Activated T-helper 9 cell treated with anti-CD3 and anti-CD28 coated beads, Interleukin-2, amount 50 U/mL, for 16 hours (primary cell): Measurements from ENCODE around the gene ABI3BP.

Experiments
- DNase-seq: peaks from one replicate; pipeline ENCODE4 v3.0.0-alpha.2; 2020; ENCODE audit warnings: low read depth

ABI3BP gene

DNA sequence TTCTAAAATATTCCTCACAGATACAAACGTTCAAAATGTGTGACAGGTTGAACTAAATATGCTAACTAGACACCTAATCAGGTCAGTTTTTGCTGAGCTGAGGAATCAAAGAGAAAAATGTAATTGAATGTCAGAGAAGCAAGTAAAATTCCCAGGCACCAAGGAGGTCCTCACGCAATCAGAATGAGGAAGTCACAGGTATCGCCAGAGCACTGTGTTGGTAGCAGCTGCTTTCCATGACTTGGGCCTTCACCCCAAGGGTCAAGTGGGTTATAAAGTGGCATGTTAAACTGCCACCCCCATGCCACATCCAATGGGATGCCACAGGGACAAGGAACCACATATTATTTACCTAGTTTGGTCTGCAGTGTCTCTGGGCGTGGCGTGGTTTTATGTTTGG is 158.9 kb downstream of the ABI3BP start:
- no peak for DNase-seq

DNA sequence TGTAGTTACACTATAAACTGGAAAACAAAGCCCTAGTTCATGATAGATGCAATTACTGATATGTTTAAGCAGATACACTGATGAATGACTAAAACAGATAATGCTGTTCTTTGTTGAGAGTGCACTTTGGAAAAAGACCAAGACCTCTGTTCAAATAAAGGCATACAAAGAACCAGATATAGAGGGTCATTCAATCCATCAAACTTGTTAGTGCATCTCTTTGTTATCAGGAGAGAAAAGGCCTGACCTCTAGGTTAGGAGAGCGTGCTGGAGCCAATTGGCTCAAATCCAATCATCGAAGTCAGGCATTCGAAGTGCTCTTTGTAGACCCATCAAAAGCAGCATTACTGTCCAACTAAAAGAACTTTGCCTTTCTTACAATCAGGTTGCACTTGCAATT is 159.7 kb downstream of the ABI3BP start:
- DNase-seq = no peak

DNA sequence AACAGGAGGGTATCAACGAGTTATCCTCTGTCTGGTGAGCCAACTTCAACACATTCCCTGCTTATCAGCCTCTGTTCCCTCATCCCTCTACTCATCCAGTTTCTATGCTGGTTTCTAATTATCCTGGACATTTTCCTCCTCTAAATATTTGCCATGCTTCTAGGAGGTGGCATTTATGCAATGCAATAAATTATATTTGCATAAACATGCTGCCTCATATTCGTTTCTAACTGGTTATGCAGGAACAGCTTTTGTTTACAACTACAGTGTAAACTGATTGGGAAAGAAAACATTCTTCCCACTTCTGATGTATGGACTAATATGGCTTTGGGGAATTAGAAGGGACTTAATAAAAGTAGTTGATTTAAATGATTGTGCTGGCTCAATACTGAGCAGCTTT is 161.6 kb downstream of the ABI3BP start:
- no peak for DNase-seq

DNA sequence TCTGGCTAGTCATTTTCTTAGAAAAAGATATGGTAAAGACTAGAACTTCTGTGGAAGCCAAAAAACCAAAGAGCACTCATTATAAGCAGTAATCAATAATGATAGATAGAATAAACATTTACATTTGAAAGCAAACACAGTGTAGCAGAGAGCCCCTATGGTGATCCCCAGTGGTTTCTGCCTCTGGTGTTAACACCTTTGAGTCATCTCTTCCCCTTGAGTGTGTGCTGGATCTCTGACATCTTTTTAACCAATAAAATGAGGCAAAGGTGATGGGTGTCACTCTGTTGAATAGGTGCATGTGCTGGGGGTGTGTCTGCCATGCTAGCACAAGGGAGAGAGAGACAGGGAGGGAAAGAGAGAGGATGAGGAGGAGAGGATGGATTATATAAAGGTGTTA is 162.3 kb downstream of the ABI3BP start:
- DNase-seq = no peak

DNA sequence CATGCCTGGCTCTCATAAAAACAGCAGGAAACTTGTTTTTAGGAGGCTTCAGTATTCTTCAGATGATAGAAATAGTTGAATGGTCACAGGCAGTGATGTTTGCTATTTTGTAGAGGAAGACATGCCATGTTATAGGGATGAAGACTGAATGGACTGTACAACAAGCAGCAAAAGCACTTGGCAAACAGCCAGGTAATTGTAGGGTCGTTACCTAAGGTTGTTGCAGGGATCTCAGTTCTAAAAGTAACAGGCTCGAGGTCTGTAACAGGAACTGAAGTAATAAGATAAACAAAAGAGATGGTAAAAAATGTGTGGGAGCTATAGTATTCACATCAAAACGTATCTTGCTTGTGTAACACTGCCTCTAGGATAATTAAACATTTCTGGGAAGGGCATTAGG is 167.6 kb downstream of the ABI3BP start:
- no peak for DNase-seq

DNA sequence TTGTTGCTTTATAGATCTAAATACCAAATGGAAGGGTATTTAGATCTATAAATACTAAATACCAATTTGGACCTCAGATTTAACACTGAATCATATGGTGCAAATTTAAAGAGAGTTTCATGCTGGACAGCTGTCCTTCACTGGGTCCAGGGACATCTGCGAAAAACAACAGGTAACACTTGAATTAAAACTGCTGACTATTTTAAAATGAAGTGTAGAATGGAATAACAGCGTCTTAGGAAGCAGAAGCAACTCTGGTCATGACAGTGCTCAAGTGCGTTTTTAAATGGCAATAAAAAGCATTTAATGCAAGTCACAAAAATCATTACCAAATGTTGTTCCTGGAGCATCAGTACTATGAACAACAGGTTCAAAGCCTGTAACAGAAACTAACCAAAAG is 177.6 kb downstream of the ABI3BP start:
- DNase-seq = no peak

DNA sequence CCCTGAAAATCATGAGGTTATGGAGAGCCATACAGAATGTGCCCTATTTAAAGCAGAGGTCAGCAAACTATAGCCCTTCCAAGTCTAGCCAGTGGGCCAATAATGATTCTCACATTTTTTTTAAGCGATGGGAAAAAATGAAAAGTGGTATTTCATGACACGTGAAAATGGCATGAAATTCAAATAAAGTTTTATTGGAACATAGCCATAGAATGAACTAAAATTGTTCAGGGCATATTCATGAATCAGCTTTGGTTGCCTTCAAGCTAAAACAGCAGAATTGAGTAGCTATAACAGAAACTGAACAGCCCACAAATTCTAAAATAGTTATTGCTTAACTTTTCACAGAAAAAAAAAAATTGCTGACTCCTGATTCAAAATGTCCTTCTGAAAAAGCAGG is 179.4 kb downstream of the ABI3BP start:
- DNase-seq = no peak

DNA sequence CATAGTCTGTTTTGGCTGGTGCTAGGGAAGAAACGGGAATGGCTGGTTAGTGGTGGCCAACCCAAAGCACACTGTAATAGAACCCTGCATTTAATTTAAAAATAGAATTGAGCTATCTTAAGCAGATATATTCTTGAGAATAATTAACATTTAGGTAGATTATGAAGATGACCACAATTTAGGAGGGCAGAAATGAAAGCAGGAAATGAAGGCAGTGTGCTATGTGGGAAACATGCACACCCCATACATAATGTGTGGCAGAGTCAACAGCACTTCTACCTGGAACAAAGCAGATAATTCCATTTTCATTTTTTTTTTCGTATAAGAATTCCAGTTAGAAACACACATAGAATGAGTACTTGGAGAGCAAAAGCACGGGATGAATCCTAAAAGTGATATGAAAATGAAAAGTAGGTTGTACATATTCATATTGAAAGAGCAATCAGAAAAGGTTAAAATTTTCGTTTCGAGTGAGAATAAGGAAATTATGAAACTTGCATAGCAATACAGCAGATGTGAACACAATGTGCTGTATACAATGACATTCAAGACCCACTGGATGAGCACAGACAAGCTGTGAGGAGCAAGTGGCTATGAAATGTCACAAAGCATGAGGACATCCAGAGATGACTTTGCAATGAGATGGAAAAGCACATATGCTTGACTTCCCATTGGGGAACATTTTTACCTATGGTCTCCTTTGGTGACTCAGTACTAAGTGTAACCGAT is 181.3 kb downstream of the ABI3BP start:
- DNase-seq = no peak

DNA sequence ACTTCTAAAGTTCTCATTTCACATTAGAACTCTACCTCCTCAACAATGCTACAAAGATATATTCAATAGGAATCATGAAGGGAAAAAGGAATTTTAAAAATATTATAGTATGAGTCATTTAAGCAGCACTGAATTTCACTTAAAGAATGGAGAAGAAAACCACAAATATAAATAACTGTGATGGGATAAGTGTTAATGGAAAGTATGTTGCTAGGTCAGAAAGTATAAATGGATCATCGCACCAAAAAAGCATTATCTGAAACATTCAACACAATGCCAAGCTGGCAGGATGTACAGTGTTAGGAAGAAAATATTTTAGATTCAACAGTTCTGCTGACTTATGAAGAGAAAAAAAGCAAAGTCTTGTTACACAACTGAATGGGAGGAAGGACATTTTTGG is 182.6 kb downstream of the ABI3BP start:
- no peak for DNase-seq

DNA sequence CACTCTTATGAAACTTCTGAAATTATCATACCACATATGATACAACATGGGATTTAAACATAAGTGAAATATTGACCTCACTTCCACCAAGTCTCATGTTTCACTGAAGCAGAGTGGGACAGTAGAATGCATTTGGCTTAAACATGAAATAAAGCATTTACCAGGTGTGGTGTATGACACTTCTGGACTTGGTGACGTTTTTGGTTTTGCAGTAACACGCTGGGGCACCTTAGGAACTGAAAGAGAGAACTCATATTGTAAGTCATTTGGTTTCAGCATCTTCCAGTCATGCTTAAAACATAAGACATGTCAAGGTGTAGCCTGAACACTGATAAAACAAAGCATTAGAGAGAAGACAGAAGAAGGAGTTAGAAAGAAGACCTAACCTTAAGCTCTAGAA is 188.6 kb downstream of the ABI3BP start:
- DNase-seq = no peak

DNA sequence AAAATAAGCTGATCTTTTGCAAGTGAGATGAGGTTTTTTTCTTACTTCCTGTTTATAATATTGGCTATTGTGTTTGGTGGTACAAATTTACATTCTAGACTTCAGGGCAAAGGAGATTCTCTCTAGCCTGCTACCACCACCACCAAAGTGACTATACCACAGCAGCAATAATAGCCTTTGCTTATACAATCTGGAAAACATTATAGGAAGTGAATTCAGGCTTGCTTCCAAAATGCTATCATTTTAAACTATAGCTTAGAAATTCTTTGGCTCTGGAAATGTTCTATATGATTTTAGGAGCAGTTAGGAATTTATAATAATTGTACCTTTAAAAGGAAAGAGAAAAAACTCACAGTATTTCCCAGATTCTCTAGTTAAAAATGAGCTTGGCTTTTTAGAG is 189.5 kb downstream of the ABI3BP start:
- DNase-seq = no peak

DNA sequence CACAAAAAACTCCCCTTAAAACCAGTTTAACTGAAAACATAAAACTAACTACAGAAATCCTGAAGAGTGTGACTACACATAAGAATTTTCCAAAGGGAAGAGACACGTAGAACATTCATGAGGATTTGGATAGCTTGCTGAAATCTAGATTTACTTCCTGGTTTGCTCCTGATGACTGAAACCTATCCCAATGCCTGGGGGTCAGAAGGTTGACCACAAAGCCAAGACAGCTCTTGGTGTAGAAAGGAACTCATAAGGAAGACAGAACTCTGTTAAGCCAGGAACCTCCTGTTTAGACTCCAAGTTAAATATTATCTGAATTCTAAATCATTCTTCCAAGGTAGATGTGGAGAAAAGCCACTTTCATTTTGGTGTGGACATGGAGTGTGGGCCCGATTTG is 191.1 kb downstream of the ABI3BP start:
- DNase-seq = no peak

DNA sequence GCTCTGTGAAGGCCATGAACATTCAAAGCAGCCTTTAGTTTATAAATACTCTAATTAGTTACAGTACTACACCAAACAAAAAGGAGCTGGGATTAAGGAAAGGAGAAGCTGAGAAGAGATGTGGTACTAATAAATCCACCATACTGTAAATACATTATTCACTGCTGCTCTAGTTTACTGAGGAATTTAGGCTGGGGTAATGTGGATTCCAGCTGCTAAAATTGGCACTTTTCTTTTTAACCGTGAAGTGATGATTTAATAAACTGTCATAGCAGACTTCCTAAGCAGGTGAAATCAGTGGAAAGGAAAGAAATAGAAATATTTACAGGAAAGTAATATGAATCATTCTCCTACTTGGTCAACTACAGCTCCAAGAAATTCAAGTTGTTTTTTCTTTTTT is 195.2 kb downstream of the ABI3BP start:
- DNase-seq = no peak

DNA sequence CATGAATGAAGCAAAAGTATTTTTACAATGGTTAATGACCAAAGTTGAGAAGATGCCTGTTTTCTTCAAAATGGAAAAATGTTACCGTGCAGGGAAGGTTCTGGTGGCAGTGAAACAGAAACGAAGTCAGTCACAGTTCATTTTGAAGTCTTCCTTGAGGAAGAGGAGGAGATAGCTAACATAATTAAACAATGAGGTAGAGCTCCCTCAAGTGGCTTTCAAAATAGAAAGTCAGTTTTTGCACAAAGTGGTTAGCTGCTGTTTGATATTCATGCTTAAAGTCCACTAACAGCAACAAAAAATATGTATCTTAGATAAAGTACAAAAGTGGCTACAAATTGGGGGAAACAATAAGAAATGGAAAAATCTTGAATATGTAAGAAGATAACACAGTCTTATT is 196.7 kb downstream of the ABI3BP start:
- DNase-seq = no peak

DNA sequence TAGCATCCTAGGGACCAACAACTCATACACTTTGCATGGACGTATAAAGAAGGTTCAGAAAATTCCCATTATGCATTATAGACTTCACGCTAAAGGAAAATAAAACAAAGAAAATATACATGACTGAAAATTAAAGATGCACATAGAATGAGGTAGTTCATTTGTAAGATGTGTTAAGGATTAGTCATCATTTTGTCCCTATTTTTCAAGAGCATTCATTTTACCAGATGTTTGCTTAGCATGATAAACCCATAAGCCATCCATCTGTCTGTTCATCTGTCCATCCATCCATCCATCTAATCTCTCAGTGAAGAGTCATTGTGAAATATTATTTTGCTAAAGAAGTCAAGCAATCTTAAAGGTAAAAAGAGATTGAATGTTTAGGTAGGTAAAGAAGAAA is 203.6 kb downstream of the ABI3BP start:
- DNase-seq = no peak

DNA sequence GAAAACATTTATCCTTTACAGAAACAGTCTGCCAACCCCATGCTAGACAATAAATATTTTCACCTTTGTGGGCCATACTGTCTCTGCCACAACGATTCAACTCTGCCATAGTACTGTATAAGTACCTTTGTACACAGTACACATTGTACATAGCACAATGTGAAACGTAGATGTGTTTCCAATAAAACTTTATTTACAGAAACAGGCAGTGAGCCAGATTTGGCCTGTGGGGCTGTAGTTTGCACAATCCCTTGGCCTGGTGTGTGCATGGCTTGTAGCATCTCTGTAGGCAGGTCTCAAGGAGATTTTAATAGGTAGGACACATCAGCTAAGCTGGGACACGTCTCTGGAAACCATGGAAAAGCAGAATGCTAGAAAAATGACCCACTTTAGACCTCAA is 209.6 kb downstream of the ABI3BP start:
- no peak for DNase-seq

DNA sequence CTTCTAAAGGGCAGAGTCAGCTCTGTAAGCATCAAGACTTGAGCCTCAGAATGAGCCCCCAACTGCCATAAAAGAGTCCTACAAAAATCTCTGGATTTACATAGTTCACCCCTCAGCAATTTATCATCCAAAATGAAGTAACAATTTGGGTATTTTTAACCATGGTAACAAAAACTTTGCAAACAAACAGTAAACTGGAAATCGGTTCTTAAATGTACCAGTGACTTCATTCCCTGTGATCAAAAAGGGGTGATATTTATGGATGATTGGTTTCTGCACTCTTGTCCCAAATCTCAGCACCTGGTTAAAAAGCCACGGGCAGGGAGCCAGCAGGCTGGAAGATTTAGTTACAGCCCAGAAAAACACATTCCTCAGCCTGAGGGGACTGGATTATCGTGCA is 210.3 kb downstream of the ABI3BP start:
- no peak for DNase-seq

DNA sequence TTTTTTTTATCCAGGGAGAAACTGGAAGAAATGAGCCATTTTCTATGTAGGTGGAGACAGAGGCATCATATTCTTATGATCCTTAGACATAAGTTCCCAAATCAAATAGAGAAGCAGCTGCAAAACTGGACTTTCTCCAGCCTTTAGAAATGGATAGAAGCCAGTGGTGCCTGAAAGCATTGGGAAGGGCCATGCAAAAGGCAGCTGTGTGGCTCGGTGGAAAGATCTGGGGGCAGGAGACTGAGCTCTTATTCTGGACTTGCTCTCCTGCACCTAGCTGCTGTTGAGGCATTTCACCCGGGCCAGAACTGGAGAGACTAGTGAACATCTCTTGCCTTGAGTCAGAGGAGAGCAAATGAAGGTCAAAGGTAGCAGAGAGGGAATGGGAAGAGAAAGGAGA is 210.9 kb downstream of the ABI3BP start:
- DNase-seq = no peak

DNA sequence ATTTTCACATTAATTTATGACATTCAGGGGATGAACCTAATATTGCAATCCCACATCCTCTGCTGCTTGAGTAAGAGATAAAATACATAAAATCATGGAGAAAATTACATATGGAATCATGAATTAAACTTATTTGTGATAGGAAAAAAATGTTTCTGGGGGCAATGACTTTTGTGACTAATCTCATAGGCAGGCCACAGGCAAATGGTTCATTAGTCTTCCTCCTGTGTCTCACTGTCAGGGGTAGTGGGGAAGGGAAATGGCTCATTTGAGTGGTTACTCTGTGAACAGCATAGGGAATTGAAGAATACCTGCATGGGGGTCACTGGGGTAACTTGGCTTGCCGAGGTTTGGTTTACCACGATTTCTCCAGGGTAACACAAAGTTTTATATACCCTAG is 211.9 kb downstream of the ABI3BP start:
- no peak for DNase-seq

DNA sequence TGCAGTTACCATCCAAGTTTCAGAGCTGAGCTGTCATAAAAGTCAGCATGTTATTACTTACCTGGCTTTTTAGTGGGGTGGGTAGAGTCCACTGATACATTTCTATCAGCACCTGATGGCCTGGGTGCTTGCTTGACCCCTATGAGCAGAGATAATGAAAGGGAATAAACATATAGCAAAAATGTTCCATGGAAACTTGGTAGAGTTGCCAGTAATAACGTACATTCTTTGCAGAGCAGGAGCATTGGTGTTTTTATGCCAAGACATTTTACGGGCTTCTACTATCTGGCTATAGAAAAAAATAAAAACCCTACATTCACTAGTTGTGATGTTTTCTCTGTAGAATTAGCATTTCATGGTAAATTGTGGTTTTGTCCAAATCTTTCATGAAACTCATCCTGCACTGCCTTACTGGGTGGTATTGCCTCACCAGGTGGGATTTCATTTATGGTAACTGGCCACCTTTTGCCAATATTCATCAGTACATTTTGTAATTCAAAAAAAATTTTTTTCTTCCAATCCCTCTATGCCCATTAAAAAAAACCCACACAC is 213.1 kb downstream of the ABI3BP start:
- DNase-seq = no peak

DNA sequence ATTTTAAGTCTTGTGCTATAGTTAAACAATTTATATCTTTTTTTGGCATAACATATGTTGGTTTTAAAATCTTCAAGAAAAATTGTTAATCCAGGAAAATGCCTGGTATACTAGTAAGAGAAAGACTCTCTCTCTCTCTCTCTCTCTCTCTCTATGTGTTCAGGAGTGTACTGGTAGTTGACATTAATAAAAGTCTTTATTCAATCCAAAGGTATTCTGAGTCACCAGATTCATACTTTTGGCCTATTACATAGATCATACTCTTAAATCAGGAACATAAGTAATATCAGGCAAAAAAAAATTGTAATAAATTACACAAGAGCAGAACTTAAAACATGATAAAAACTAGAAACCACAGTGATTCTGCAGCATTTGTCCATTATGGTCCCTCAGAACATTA is 213.7 kb downstream of the ABI3BP start:
- DNase-seq = no peak

DNA sequence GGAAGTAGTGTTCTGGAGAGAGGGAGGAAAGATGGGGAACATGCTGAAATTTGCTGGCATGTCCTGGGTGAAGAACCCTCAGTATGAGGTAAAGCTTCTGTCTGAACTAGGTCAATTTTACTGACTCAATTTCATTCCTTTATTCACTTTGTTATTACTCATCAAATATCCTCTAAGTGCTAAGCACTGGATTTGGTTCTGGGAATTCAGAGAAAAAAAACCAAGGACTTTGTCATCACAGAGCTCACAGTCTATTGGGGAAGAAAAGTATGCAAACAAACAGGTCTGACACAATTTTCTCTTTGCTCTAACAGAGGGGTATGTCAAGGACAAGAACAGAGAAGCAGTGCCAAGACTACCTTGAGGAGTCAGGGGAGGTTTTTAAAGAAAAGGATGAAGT is 215.9 kb downstream of the ABI3BP start:
- no peak for DNase-seq

DNA sequence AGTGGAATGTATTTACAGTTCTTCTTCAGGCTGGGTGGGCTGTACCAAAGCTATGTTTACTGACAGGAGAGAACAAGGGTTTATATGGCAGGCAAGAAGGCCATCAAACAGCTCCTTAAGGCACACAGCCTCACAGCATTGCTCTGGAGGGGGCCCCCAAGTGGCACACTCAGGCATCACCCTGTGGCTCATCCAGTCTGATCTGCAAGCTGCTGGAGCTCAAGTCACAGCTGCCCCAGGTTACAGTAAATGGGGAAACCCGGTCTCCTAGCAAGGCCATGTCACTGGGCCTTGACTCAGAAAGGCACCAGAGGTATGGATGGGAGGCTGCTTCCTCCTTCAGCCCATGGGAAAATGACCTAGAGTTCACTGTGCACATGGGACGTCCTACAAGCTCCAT is 216.5 kb downstream of the ABI3BP start:
- DNase-seq = no peak

DNA sequence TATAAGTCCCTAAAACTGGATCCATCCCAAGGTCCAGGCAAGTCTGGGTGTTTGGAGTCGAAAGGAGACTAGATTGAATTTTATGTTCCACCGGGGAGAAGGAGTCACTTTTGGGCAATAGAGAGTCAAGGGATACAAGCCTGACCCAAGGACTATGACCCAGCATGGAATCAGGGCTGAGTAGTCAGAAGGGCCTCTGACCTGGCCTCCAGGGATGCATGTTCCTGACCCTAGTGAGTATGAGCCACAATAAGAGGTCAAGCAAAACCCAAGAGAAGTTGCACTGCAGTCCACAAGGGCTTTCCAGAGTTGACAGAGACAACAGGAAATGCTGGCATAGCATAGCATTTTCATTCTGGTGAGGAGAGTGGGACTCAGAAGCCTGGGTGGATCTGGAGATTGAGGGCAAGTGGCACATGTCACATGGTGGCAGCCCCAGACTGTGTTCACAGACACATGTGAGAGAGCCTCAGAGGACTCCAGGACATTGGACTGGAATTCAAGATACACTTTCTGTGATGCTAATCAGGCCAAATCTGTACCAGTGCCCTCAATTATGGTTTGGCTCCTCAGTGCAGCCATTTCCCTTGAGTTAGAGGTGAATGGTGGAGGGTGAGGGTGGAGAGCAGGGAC is 217.0 kb downstream of the ABI3BP start:
- DNase-seq = no peak
